A549 (cell line): ENCODE data around the gene ZDHHC11. TPM values are rescaled to one million over a fixed set of nuclear protein-coding genes. Genes with fewer than 3 reads are reported as not detected.
"Not testable (repeated sequence)": the region's sequence is repeated elsewhere in the genome, so short reads cannot be mapped to it uniquely, and the experiment has no call there.

Experiments used
- ATAC-seq, 2 experiments: fragments of 200-7000 bp in 1 of 2; fragments of >200 bp in 1 of 2; cut with Nextera tagmentation in 1 of 2; cut with Tn5 transposase in 1 of 2; 3 replicates each; pipeline versions ENCODE4 v1.8.0 to v1.9.1; 2018 to 2020; ENCODE audit warnings: mild to moderate bottlenecking in 1 of 2, moderate library complexity in 1 of 2
- CTCF ChIA-PET: fragments of 300-600 bp; sonication (Branson Sonifier 250); formaldehyde crosslinking; extraction: SDS; loops from one replicate; lab custom pipeline; 2021; ENCODE audit warnings: antibody characterized with exemption, inconsistent platforms; lab: Yijun Ruan, JAX
- POLR2A ChIA-PET: fragments of 350-600 bp; formaldehyde crosslinking; extraction: SDS; loops from one replicate; lab custom pipeline; 2021; ENCODE audit warnings: antibody characterized with exemption, inconsistent platforms; lab: Yijun Ruan, JAX
- DNase-seq, 2 experiments: peaks; one replicate each; pipeline versions ENCODE4 v3.0.0 to v3.0.0-alpha.2; 2011 to 2016; ENCODE audit warnings: low read depth in 1 of 2, low spot score in 1 of 2
- FAIRE-seq: peaks from 2 replicates; lab custom pipeline; 2011; peaks lifted over from hg19 to GRCh38; lab: Jason Lieb, UNC
- H3K27ac ChIP-seq, 2 experiments: fragments of >200 bp; sonication (Bioruptor Twin); formaldehyde crosslinking; 3 replicates each; pipeline ENCODE4 v1.5.1; 2016 to 2017
- H3K4me1 ChIP-seq: fragments of >200 bp; sonication (Bioruptor Twin); formaldehyde crosslinking; 3 replicates; pipeline ENCODE4 v1.6.1; 2016
- H3K4me2 ChIP-seq: fragments of >200 bp; sonication (Bioruptor Twin); formaldehyde crosslinking; 3 replicates; pipeline ENCODE4 v1.6.1; 2016
- H3K4me3 ChIP-seq: fragments of >200 bp; sonication (Bioruptor Twin); formaldehyde crosslinking; 3 replicates; pipeline ENCODE4 v1.5.1; 2016
- H3K9me3 ChIP-seq: fragments of >200 bp; sonication (Bioruptor Twin); formaldehyde crosslinking; 3 replicates; pipeline ENCODE4 v1.6.1; 2016
- BHLHE40 ChIP-seq: IDR thresholded peaks from 2 replicates; pipeline ENCODE4 v1.6.1; 2012; ENCODE audit warnings: low read depth, low read length, inconsistent platforms
- CBX2 ChIP-seq: fragments of 200-600 bp; sonication (generic); IDR thresholded peaks from 2 replicates; pipeline ENCODE4 v1.6.1; 2016; ENCODE audit warnings: low read depth, mild to moderate bottlenecking, borderline replicate concordance
- CBX8 ChIP-seq: fragments of 200-600 bp; sonication (generic); IDR thresholded peaks from 2 replicates; pipeline ENCODE4 v1.6.1; 2016
- CEBPB ChIP-seq, 2 experiments: fragments of >200 bp in 1 of 2; sonication (Bioruptor Twin) in 1 of 2; formaldehyde crosslinking in 1 of 2; IDR thresholded peaks; 2 replicates each; pipeline ENCODE4 v1.6.1; 2012 to 2016
- CHD4 ChIP-seq: fragments of 200-600 bp; sonication (generic); IDR thresholded peaks from 2 replicates; pipeline ENCODE4 v1.6.1; 2016; ENCODE audit warnings: antibody characterized with exemption, mild to moderate bottlenecking, borderline replicate concordance
- EHF ChIP-seq: fragments of 250-450 bp; sonication (Bioruptor Pico); IDR thresholded peaks from 2 replicates; pipeline ENCODE4 v1.5.0; 2020; ENCODE audit warnings: mild to moderate bottlenecking
- EHMT2 ChIP-seq: fragments of 200-600 bp; sonication (generic); IDR thresholded peaks from 2 replicates; pipeline ENCODE4 v1.6.1; 2016; ENCODE audit warnings: antibody characterized with exemption, low read depth, mild to moderate bottlenecking, moderate library complexity
- EP300 ChIP-seq, 2 experiments: fragments of >200 bp; sonication (Bioruptor Twin); formaldehyde crosslinking; IDR thresholded peaks; 2 replicates in 1 of 2; 3 replicates in 1 of 2; pipeline ENCODE4 v1.6.1; 2016 to 2017
- FOSB ChIP-seq: fragments of 250-450 bp; sonication (Bioruptor Pico); IDR thresholded peaks from 2 replicates; pipeline ENCODE4 v1.5.0; 2020; ENCODE audit warnings: mild to moderate bottlenecking, moderate library complexity
- GATA3 ChIP-seq: IDR thresholded peaks from 2 replicates; pipeline ENCODE4 v1.6.1; 2012; ENCODE audit warnings: borderline replicate concordance
- HEYL ChIP-seq: fragments of 250-450 bp; sonication (Bioruptor Pico); IDR thresholded peaks from 2 replicates; pipeline ENCODE4 v1.8.0; 2021; ENCODE audit warnings: mild to moderate bottlenecking, moderate library complexity
- HOXB5 ChIP-seq: fragments of 250-450 bp; sonication (Bioruptor Pico); IDR thresholded peaks from 2 replicates; pipeline ENCODE4 v1.5.0; 2020; ENCODE audit warnings: mild to moderate bottlenecking, moderate library complexity
- JUN ChIP-seq, 2 experiments: fragments of >200 bp; sonication (Bioruptor Twin); formaldehyde crosslinking; IDR thresholded peaks; 2 replicates in 1 of 2; 3 replicates in 1 of 2; pipeline ENCODE4 v1.6.1; 2016 to 2017
- JUNB ChIP-seq: fragments of >200 bp; sonication (Bioruptor Twin); formaldehyde crosslinking; IDR thresholded peaks from 2 replicates; pipeline ENCODE4 v1.6.1; 2016
- KDM1A ChIP-seq: fragments of 200-600 bp; sonication (generic); IDR thresholded peaks from 2 replicates; pipeline ENCODE4 v1.6.1; 2016; ENCODE audit warnings: low read depth, mild to moderate bottlenecking
- NPAS2 ChIP-seq: fragments of 250-450 bp; sonication (Bioruptor Pico); IDR thresholded peaks from 2 replicates; pipeline ENCODE4 v1.8.0; 2022; ENCODE audit warnings: mild to moderate bottlenecking, moderate library complexity, borderline replicate concordance
- NR3C1 ChIP-seq: fragments of >200 bp; sonication (Bioruptor Twin); formaldehyde crosslinking; IDR thresholded peaks from 3 replicates; pipeline ENCODE4 v1.6.1; 2017
- PBX3 ChIP-seq: IDR thresholded peaks from 2 replicates; pipeline ENCODE4 v1.6.1; 2012
- POLR2A ChIP-seq: IDR thresholded peaks from 2 replicates; pipeline ENCODE4 v1.6.1; 2012; ENCODE audit warnings: mild to moderate bottlenecking, low read length
- POLR2AphosphoS2 ChIP-seq: conservative IDR thresholded peaks from 2 replicates; pipeline ENCODE4 v1.6.1; 2012; ENCODE audit warnings: low read length, improper control_type of control experiment, inconsistent platforms
- RARB ChIP-seq: fragments of 250-450 bp; sonication (Bioruptor Pico); IDR thresholded peaks from 2 replicates; pipeline ENCODE4 v1.8.0; 2021; ENCODE audit warnings: mild to moderate bottlenecking, moderate library complexity
- RNF2 ChIP-seq: fragments of 200-600 bp; sonication (generic); IDR thresholded peaks from 2 replicates; pipeline ENCODE4 v1.6.1; 2016; ENCODE audit warnings: low read depth, mild to moderate bottlenecking, antibody characterized with exemption, moderate library complexity, borderline replicate concordance
- SREBF2 ChIP-seq: fragments of 450-650 bp; IDR thresholded peaks from 2 replicates; pipeline ENCODE4 v1.6.1; 2014; ENCODE audit warnings: mild to moderate bottlenecking, moderate library complexity
- TP53 ChIP-seq: fragments of 250-450 bp; sonication (Bioruptor Pico); IDR thresholded peaks from 2 replicates; pipeline ENCODE4 v1.5.0; 2021; ENCODE audit warnings: mild to moderate bottlenecking, moderate library complexity
- ZSCAN20 ChIP-seq: fragments of 250-450 bp; sonication (Bioruptor Pico); IDR thresholded peaks from 2 replicates; pipeline ENCODE4 v1.8.0; 2022; ENCODE audit warnings: mild to moderate bottlenecking, moderate library complexity
- WGBS: methylation state at CpG from one replicate; pipeline ENCODE4 v1.1.6; 2017; ENCODE audit errors: missing lambda C conversion rate; 5-methylcytosine and 5-hydroxymethylcytosine counted together
- polyA plus RNA-seq, 4 experiments: library from polyadenylated mRNA; depleted of rRNA in 3 of 4; stranded (reverse); fragments of >200 nt; fragmentation: RNase III in 1 of 4; extraction: RNeasy Plus Mini Kit Qiagen cat#74134 plus additional on column Dnase treatment in 1 of 4; gene quantifications; 2 replicates in 3 of 4; 3 replicates in 1 of 4; pipeline ENCODE4 v1.2.3, GENCODE V29; 2011 to 2017
- TF ChIP-seq, protein P1 (sequence below): fragments of 250-450 bp; sonication (Bioruptor Pico); IDR thresholded peaks from 2 replicates; pipeline ENCODE4 v1.5.0; 2021; ENCODE audit warnings: mild to moderate bottlenecking, moderate library complexity, borderline replicate concordance
- TF ChIP-seq, protein P2 (sequence below): fragments of >200 bp; sonication (Bioruptor Twin); formaldehyde crosslinking; IDR thresholded peaks from 2 replicates; pipeline ENCODE4 v1.6.1; 2016
- TF ChIP-seq, protein P3 (sequence below): fragments of 250-450 bp; sonication (Bioruptor Pico); IDR thresholded peaks from 2 replicates; pipeline ENCODE4 v1.5.0; 2020; ENCODE audit warnings: low read depth, mild to moderate bottlenecking, moderate library complexity

Gene ZDHHC11
- polyA plus RNA-seq, 2 of the 4 experiments (the other 2 are of a cell fraction): 2.6 to 13.7 TPM

DNA sequence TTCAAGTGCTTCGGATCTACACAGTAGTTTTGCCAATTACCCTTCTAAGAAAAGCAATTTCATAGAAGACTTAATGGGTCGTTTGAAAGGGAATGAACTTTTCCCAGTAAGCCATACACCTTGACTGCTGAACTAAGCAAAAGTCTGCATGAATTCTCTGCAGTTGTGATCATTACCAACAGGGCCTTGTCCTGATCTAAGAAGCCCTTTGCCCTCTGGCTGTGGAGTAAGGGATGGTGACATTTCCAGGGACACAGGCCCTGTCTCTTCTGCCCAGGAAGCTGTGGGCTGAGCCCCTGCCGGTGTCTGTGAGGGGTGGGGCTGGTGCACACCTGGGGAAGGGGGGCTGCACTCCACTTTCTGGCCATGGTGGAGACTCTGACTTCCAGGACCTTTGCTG lies 30.5 kb downstream of the ZDHHC11 start (continued):
- no peak for TF ChIP-seq JUNB
- TF ChIP-seq JUN (IDR thresholded peaks at IDR 0.05): no peak
- no peak for TF ChIP-seq CHD4
- TF ChIP-seq SREBF2: no peak

DNA sequence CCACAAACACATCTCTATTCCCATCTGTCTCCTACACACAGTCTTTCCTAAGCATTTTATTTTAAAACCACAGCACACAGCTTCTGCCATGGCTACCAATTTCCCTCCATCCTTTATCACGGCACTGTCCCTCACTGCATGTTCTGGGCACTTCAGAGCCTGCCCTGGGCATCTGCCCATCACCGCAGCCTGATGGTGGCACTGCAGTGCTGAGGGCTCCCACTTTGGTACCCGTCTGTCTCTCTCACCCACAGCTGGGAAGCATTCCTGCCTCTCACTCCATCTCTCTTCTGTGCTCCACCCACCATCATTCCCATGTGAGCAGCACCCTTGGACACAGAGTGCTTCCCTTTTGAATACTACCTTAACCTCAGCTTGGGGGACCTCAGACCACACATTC lies 31.7 kb downstream of the ZDHHC11 start:
- DNase-seq (no peak), FAIRE-seq (no peak), ATAC-seq (no peak)
- Histone ChIP-seq H3K4me3 (no peak overlapping the region), H3K27ac (no peak overlapping the region), H3K4me1 (no peaks in the 10 kb centered on the region), H3K4me2 (no peak overlapping the region), H3K9me3 (no peaks in the 10 kb centered on the region)
- ChIA-PET POLR2A (no interaction called here), CTCF (interaction anchor here (1.0 kb wide), 1 partner anchor 151 kb away, joined by 3 read pairs; no protein-coding TSS in a partner anchor)
- WGBS: 89% methylated on average over 3 of the region's 3 CpGs
- no peak for TF ChIP-seq NR3C1
- no peak for TF ChIP-seq EHF (CRISPR knock-in tag)
- TF ChIP-seq TP53: no peak
- no peak for TF ChIP-seq RNF2
- no peak for TF ChIP-seq ZSCAN20
- no peak for TF ChIP-seq KDM1A

GRCh38 chr5:816176-816575 lies 34.6 kb downstream of the ZDHHC11 start:
- FAIRE-seq: no peak
- Histone ChIP-seq H3K4me2 (no peak overlapping the region), H3K4me3 (no peak overlapping the region), H3K4me1 (no peaks in the 10 kb centered on the region), H3K9me3 (no peaks in the 10 kb centered on the region), H3K27ac (no peak overlapping the region)
- ChIA-PET CTCF (no interaction called here), POLR2A (no interaction called here)
- 93% methylated on average over 12 of the region's 15 CpGs for WGBS
- ATAC-seq: no peak
- no peak for TF ChIP-seq JUNB
- no peak for TF ChIP-seq RNF2
- TF ChIP-seq BHLHE40: no peak
- TF ChIP-seq EP300 (IDR thresholded peaks at IDR 0.05): no peak
- no peak for TF ChIP-seq GATA3
- TF ChIP-seq POLR2A: no peak
- no peak for TF ChIP-seq ZSCAN20
- TF ChIP-seq NPAS2 (CRISPR knock-in tag): no peak
- TF ChIP-seq HEYL: no peak
- TF ChIP-seq PBX3: no peak
- no peak for TF ChIP-seq HOXB5 (CRISPR knock-in tag)
- no peak for DNase-seq

DNA sequence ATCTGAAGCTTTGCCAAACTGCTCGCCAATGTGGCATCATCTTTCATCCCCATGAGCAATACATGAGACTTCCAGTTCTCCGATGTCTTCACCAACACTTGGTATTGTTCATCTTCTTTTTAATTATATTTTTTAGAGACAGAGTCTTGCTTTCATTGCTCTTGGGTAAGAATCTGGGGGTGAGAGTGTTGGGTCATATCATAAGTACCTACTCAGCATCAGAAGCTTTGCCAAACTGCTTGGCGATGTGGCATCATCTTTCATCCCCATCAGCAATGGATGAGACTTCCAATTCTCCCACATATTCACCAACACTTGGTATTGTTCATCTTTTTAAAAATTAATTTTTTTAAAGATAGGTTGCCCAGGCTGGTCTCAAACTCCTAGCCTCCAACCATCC lies 35.3 kb downstream of the ZDHHC11 start:
- H3K27ac ChIP-seq: no peak overlapping the region
- WGBS: 88% methylated on average over 3 of the region's 3 CpGs
- no peak overlapping the region for H3K4me3 ChIP-seq
- H3K4me1 ChIP-seq: no peaks in the 10 kb centered on the region
- no peak for DNase-seq
- ChIA-PET CTCF (no interaction called here), POLR2A (no interaction called here)
- ATAC-seq: no peak
- no peak overlapping the region for H3K4me2 ChIP-seq
- TF ChIP-seq POLR2AphosphoS2: no peak
- TF ChIP-seq PBX3: no peak
- no peak for TF ChIP-seq CBX8
- no peak for TF ChIP-seq FOSB (CRISPR knock-in tag)
- TF ChIP-seq TP53: no peak
- no peak for TF ChIP-seq EHMT2
- no peak for TF ChIP-seq JUNB
- TF ChIP-seq, protein P1, sequence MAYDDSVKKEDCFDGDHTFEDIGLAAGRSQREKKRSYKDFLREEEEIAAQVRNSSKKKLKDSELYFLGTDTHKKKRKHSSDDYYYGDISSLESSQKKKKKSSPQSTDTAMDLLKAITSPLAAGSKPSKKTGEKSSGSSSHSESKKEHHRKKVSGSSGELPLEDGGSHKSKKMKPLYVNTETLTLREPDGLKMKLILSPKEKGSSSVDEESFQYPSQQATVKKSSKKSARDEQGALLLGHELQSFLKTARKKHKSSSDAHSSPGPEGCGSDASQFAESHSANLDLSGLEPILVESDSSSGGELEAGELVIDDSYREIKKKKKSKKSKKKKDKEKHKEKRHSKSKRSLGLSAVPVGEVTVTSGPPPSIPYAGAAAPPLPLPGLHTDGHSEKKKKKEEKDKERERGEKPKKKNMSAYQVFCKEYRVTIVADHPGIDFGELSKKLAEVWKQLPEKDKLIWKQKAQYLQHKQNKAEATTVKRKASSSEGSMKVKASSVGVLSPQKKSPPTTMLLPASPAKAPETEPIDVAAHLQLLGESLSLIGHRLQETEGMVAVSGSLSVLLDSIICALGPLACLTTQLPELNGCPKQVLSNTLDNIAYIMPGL (CRISPR knock-in tag): no peak
- TF ChIP-seq CBX2: no peak
- no peak for TF ChIP-seq BHLHE40
- TF ChIP-seq, protein P2, sequence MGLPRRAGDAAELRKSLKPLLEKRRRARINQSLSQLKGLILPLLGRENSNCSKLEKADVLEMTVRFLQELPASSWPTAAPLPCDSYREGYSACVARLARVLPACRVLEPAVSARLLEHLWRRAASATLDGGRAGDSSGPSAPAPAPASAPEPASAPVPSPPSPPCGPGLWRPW: no peak
- TF ChIP-seq, protein P3, sequence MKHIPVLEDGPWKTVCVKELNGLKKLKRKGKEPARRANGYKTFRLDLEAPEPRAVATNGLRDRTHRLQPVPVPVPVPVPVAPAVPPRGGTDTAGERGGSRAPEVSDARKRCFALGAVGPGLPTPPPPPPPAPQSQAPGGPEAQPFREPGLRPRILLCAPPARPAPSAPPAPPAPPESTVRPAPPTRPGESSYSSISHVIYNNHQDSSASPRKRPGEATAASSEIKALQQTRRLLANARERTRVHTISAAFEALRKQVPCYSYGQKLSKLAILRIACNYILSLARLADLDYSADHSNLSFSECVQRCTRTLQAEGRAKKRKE (CRISPR knock-in tag): no peak
- TF ChIP-seq RARB (CRISPR knock-in tag): no peak
- TF ChIP-seq CEBPB (IDR thresholded peaks at IDR 0.05): no peak
- no peaks in the 10 kb centered on the region for H3K9me3 ChIP-seq
- no peak for FAIRE-seq

GRCh38 chr5:813575-813974 lies 37.2 kb downstream of the ZDHHC11 start:
- H3K27ac ChIP-seq, CTCF ChIA-PET, FAIRE-seq, H3K4me1 ChIP-seq, H3K4me3 ChIP-seq, DNase-seq, POLR2A ChIA-PET, H3K4me2 ChIP-seq, H3K9me3 ChIP-seq, ATAC-seq: not testable (repeated sequence)
- WGBS: 94% methylated on average over 2 of the region's 5 CpGs
